Smooth muscle cell (in vitro differentiated cells): ENCODE results near the gene MBLAC2. TPM values are rescaled to one million over a fixed set of nuclear protein-coding genes. Genes with fewer than 3 reads are reported as not detected.

ENCODE experiments used
- DNase-seq: peaks from one replicate; lab custom pipeline; 2025; ENCODE audit not compliant: unreplicated experiment; lab: John Stamatoyannopoulos, UW
- H2AFZ ChIP-seq: fragments of 200-600 bp; sonication (generic); 2 replicates; pipeline ENCODE4 v1.6.0; 2016; ENCODE audit warnings: antibody characterized with exemption, low read depth, mild to moderate bottlenecking
- H3F3A ChIP-seq: fragments of 200-600 bp; sonication (generic); 2 replicates; pipeline ENCODE4 v1.6.0; 2017; ENCODE audit warnings: antibody characterized with exemption, low read depth
- H3K27ac ChIP-seq: fragments of 200-600 bp; sonication (generic); 2 replicates; pipeline ENCODE4 v1.5.1; 2016; ENCODE audit warnings: low read depth, mild to moderate bottlenecking
- H3K27me3 ChIP-seq: fragments of 200-600 bp; sonication (generic); 2 replicates; pipeline ENCODE4 v1.6.1; 2016; ENCODE audit warnings: low read depth, mild to moderate bottlenecking
- H3K36me3 ChIP-seq: fragments of 200-600 bp; sonication (generic); 2 replicates; pipeline ENCODE4 v1.5.1; 2016; ENCODE audit warnings: low read depth
- H3K4me1 ChIP-seq: fragments of 200-600 bp; sonication (generic); 2 replicates; pipeline ENCODE4 v1.5.1; 2016; ENCODE audit warnings: low read depth
- H3K4me2 ChIP-seq: fragments of 200-600 bp; sonication (generic); 2 replicates; pipeline ENCODE4 v1.6.0; 2016; ENCODE audit warnings: mild to moderate bottlenecking
- H3K4me3 ChIP-seq: fragments of 200-600 bp; sonication (generic); 2 replicates; pipeline ENCODE4 v1.5.1; 2016; ENCODE audit warnings: mild to moderate bottlenecking
- H3K79me2 ChIP-seq: fragments of 200-600 bp; sonication (generic); 2 replicates; pipeline ENCODE4 v1.6.0; 2016; ENCODE audit warnings: low read depth, mild to moderate bottlenecking
- H3K9ac ChIP-seq: fragments of 200-600 bp; sonication (generic); 2 replicates; pipeline ENCODE4 v1.6.0; 2016; ENCODE audit warnings: low read depth
- H3K9me3 ChIP-seq: fragments of 200-600 bp; sonication (generic); replicated peaks from 2 replicates; pipeline ENCODE4 v1.5.1; 2016; ENCODE audit warnings: low read depth
- H4K20me1 ChIP-seq: fragments of 200-600 bp; sonication (generic); 2 replicates; pipeline ENCODE4 v1.6.0; 2016; ENCODE audit warnings: low read depth
- CTCF ChIP-seq: fragments of 200-600 bp; sonication (generic); IDR thresholded peaks from 2 replicates; pipeline ENCODE4 v1.5.1; 2017; ENCODE audit warnings: borderline replicate concordance, mild to moderate bottlenecking, antibody characterized with exemption; ENCODE audit not compliant: insufficient read depth, poor library complexity, severe bottlenecking
- WGBS: methylation state at CpG from one replicate; pipeline ENCODE4 v1.1.7; 2016; ENCODE audit warnings: low lambda C conversion rate; 5-methylcytosine and 5-hydroxymethylcytosine counted together
- polyA plus RNA-seq: library from polyadenylated mRNA; unstranded; fragments of >200 nt; fragmentation: Nextera tagmentation; extraction: Ambion mirVana; gene quantifications from 2 replicates; pipeline ENCODE4 v1.2.1, GENCODE V29; 2016
- total RNA-seq: library from RNA; depleted of rRNA; stranded (reverse); fragments of >200 nt; gene quantifications from 2 replicates; pipeline ENCODE4 v1.2.3, GENCODE V29; 2014

The MBLAC2 gene
- total and polyA plus RNA-seq, 2 experiments from 2014 or later: 1.9 to 3.8 TPM

GRCh38 chr5:90424245-90424644, 50.3 kb downstream of the MBLAC2 start:
- Histone ChIP-seq H3K27me3 (no peaks in the 10 kb centered on the region), H3K4me1 (no peaks in the 10 kb centered on the region), H3K4me2 (no peak overlapping the region), H3K9ac (no peak overlapping the region), H3K36me3 (no peaks in the 10 kb centered on the region), H3K79me2 (no peaks in the 10 kb centered on the region), H4K20me1 (no peaks in the 10 kb centered on the region), H2AFZ (no peak overlapping the region), H3F3A (no peaks in the 10 kb centered on the region), H3K4me3 (no peak overlapping the region), H3K9me3 (no peaks in the 10 kb centered on the region), H3K27ac (no peak overlapping the region)
- DNase-seq: no peak
- 92% methylated on average over 1 of the region's 1 CpG for WGBS
- TF ChIP-seq CTCF: no peak

DNA sequence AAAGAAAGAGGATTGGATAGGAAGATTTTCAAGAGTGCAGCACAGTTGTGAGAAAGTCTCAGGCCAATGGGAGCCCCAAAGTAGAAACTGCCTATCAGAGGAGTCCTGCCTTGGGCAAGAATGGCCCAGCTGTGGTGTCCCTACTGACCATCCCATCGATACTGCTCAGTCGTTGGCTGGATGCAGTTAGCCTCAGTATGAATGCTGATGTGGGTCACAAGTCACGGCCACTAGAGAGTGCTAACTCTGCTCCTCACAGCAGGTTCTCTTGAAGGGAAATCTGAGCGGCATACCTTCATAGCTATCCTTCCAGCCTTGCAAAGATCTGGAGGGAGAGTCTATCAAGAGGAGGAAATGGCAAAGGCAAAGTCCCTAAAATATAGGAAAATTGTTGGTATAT, 53.4 kb downstream of the MBLAC2 start:
- Histone ChIP-seq H3K4me1 (no peaks in the 10 kb centered on the region), H3K36me3 (no peaks in the 10 kb centered on the region), H3K4me3 (no peak overlapping the region), H3K4me2 (no peak overlapping the region), H3K9me3 (no peaks in the 10 kb centered on the region), H3K27ac (no peak overlapping the region), H3K27me3 (no peaks in the 10 kb centered on the region), H3K79me2 (no peaks in the 10 kb centered on the region), H2AFZ (no peak overlapping the region), H3F3A (no peaks in the 10 kb centered on the region), H3K9ac (no peak overlapping the region), H4K20me1 (no peaks in the 10 kb centered on the region)
- DNase-seq: no peak
- TF ChIP-seq CTCF: no peak
- 29% methylated on average over 4 of the region's 4 CpGs for whole genome bisulfite sequencing

- H3K9me3 ChIP-seq: no peaks in the 10 kb centered on the region
- H3K9ac ChIP-seq: no peak overlapping the region
- TF ChIP-seq CTCF: no peak
- no peaks in the 10 kb centered on the region for H3K27me3 ChIP-seq
- no peaks in the 10 kb centered on the region for H3F3A ChIP-seq
- no peak for DNase-seq
- no peak overlapping the region for H3K4me2 ChIP-seq
- H3K36me3 ChIP-seq: no peaks in the 10 kb centered on the region
- 97% methylated on average over 1 of the region's 1 CpG for WGBS
- H3K27ac ChIP-seq: no peak overlapping the region
- H4K20me1 ChIP-seq: no peaks in the 10 kb centered on the region
- no peak overlapping the region for H2AFZ ChIP-seq
- no peak overlapping the region for H3K4me3 ChIP-seq
- no peaks in the 10 kb centered on the region for H3K79me2 ChIP-seq
- no peaks in the 10 kb centered on the region for H3K4me1 ChIP-seq
Observed at GRCh38 chr5:90418214-90418613, 56.4 kb downstream of the MBLAC2 start.

DNA sequence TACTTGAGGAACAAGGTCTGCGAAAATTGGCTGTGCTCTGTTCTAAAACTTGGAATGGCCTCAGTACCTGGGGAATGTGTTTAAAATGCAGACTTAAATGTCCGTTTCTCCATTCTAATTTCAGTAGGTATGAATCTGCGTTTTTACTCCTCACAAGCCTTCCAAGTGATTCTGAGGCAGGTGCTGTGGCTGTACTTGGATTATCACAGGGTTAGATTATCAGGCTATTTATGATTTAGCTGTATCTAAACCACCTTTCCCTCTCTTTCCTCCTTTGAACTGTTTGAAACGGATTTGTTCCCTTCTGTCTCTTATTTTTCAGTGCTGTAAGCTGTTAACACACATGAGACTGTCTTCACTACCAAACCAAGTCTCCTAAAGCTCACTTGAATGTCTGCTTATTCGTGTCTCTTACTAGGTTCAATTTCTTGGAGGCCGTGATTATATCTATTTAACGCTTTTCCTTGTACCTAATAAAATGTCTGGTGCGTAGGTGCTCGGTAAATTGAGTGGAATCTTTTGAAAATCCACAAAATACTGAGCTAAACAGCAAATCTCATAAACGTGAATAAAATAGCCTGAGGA, 64.3 kb downstream of the MBLAC2 start:
- 4% methylated on average over 10 of the region's 10 CpGs for WGBS
- Histone ChIP-seq H3K9me3 (no peaks in the 10 kb centered on the region), H2AFZ (peak overlapping the region; percentile 97), H3F3A (no peaks in the 10 kb centered on the region), H3K79me2 (peaks cover 19% of the 10 kb centered on the region), H3K4me1 (peaks cover 38% of the 10 kb centered on the region), H4K20me1 (no peaks in the 10 kb centered on the region), H3K4me2 (peak overlapping the region; percentile 99), H3K36me3 (no peaks in the 10 kb centered on the region), H3K27me3 (no peaks in the 10 kb centered on the region), H3K9ac (peak overlapping the region; percentile 92), H3K4me3 (peak overlapping the region; percentile 78), H3K27ac (peak overlapping the region; percentile 90)
- no peak for DNase-seq
- TF ChIP-seq CTCF: no peak
